HL-60 (cell line): ENCODE measurements around the gene MYOZ2.
A peak's percentile ranks its signal among the peaks of the same experiment; 100 is the strongest.
"Not testable (repeated sequence)": the region's sequence is repeated elsewhere in the genome, so short reads cannot be mapped to it uniquely, and the experiment has no call there.

Experiments
- DNase-seq, 2 experiments: peaks; one replicate each; pipeline ENCODE4 v3.0.0-alpha.2; 2010 to 2020; ENCODE audit warnings: low read depth in 1 of 2, low spot score in 1 of 2
- H3K27ac ChIP-seq: fragments of 250-450 bp; sonication (Bioruptor Pico); replicated peaks from 2 replicates; pipeline ENCODE4 v1.5.1; 2020; ENCODE audit warnings: mild to moderate bottlenecking, moderate library complexity
- H3K27me3 ChIP-seq: fragments of 250-450 bp; sonication (Bioruptor Pico); 2 replicates; pipeline ENCODE4 v1.5.1; 2021; ENCODE audit warnings: mild to moderate bottlenecking, moderate library complexity; ENCODE audit not compliant: insufficient read depth, poor library complexity, severe bottlenecking
- H3K4me3 ChIP-seq: replicated peaks from 2 replicates; pipeline ENCODE4 v1.5.1; 2011; ENCODE audit warnings: mild to moderate bottlenecking, control low read depth, low read length; ENCODE audit not compliant: insufficient read depth
- CTCF ChIP-seq: IDR thresholded peaks from one replicate; pipeline ENCODE4 v1.5.1; 2011; ENCODE audit warnings: low read length, control low read depth, inconsistent platforms; ENCODE audit not compliant: insufficient read depth
- GABPA ChIP-seq: IDR thresholded peaks from 2 replicates; pipeline ENCODE4 v1.6.1; 2012; ENCODE audit warnings: low read depth
- POLR2AphosphoS5 ChIP-seq: IDR thresholded peaks from 2 replicates; pipeline ENCODE4 v1.6.1; 2012; ENCODE audit warnings: low read depth
- REST ChIP-seq: IDR thresholded peaks from 2 replicates; pipeline ENCODE4 v1.6.1; 2012; ENCODE audit warnings: low read depth; ENCODE audit not compliant: insufficient replicate concordance
- SPI1 ChIP-seq: IDR thresholded peaks from 2 replicates; pipeline ENCODE4 v1.6.1; 2012; ENCODE audit warnings: low read depth, mild to moderate bottlenecking, borderline replicate concordance

Gene MYOZ2

GRCh38 chr4:119139822-119140252, 4.2 kb downstream of the MYOZ2 start:
- TF ChIP-seq REST (no peak), GABPA (no peak), SPI1 (peak; percentile 80)
- no peak for DNase-seq

GRCh38 chr4:119141283-119141682, 5.7 kb downstream of the MYOZ2 start:
- not testable (repeated sequence) for H3K27ac ChIP-seq, H3K27me3 ChIP-seq, DNase-seq, H3K4me3 ChIP-seq

More at GRCh38 chr4:119139822-119140252, 4.2 kb downstream of the MYOZ2 start:
- H3K4me3 ChIP-seq: no peak overlapping the region
- H3K27ac ChIP-seq: no peak overlapping the region
- no peaks in the 10 kb centered on the region for H3K27me3 ChIP-seq

GRCh38 chr4:119142833-119143232, 7.2 kb downstream of the MYOZ2 start:
- TF ChIP-seq POLR2AphosphoS5 (no peak), REST (no peak), CTCF (no peak), GABPA (no peak), SPI1 (no peak)
- H3K27me3 ChIP-seq: no peaks in the 10 kb centered on the region
- no peak overlapping the region for H3K27ac ChIP-seq

GRCh38 chr4:119143341-119143740, 7.7 kb downstream of the MYOZ2 start:
- not testable (repeated sequence) for H3K4me3 ChIP-seq, H3K27ac ChIP-seq, DNase-seq, H3K27me3 ChIP-seq

More at GRCh38 chr4:119142833-119143232, 7.2 kb downstream of the MYOZ2 start:
- no peak overlapping the region for H3K4me3 ChIP-seq
- DNase-seq: no peak

- no peak overlapping the region for H3K4me3 ChIP-seq
- TF ChIP-seq REST (no peak), POLR2AphosphoS5 (no peak), SPI1 (no peak), CTCF (no peak), GABPA (no peak)
- H3K27ac ChIP-seq: no peak overlapping the region
- H3K27me3 ChIP-seq: no peaks in the 10 kb centered on the region
- no peak for DNase-seq
Observed at GRCh38 chr4:119149110-119149509, 13.5 kb downstream of the MYOZ2 start.
